Endothelial cell of umbilical vein (primary cell): ENCODE results near the gene ZNF112. TPM values are rescaled to one million over a fixed set of nuclear protein-coding genes. Genes with fewer than 3 reads are reported as not detected.

Experiments used
- BruUV-seq: library from RNA; stranded (reverse); fragments of 400-500 nt; replicated peaks from 2 replicates; lab custom pipeline; 2021; lab: Mats Ljungman, UMichigan
- CTCF ChIA-PET: fragments of 300-600, 350-600 bp; sonication (Branson Sonifier 250); formaldehyde crosslinking; loops from one replicate; lab custom pipeline; 2021; ENCODE audit warnings: antibody characterized with exemption, inconsistent platforms; lab: Charles Lee
- POLR2A ChIA-PET: fragments of 300-600, 350-600 bp; sonication (Branson Sonifier 250); formaldehyde crosslinking; loops from one replicate; lab custom pipeline; 2021; ENCODE audit warnings: antibody characterized with exemption, inconsistent platforms; lab: Charles Lee
- DNase-seq: peaks from one replicate; pipeline ENCODE4 v3.0.0-alpha.2; 2011; ENCODE audit warnings: low read depth, low spot score
- FAIRE-seq: peaks from 2 replicates; lab custom pipeline; 2011; peaks lifted over from hg19 to GRCh38; lab: Jason Lieb, UNC
- H2AFZ ChIP-seq: 2 replicates; pipeline ENCODE4 v1.6.0; 2012; ENCODE audit warnings: low read depth, low read length, control low read depth, inconsistent platforms
- H3K27ac ChIP-seq: 2 replicates; pipeline ENCODE4 v1.5.1; 2011; ENCODE audit warnings: low read depth, mild to moderate bottlenecking, control low read depth, low read length, moderate library complexity; ENCODE audit not compliant: insufficient read depth
- H3K27me3 ChIP-seq, 2 experiments: 2 replicates each; pipeline versions ENCODE4 v1.6.0 to v1.6.1; 2011; ENCODE audit warnings: low read length in 2 of 2, mixed read lengths in 1 of 2; ENCODE audit not compliant: control insufficient read depth in 2 of 2, insufficient read depth in 2 of 2
- H3K36me3 ChIP-seq, 2 experiments: 2 replicates in 1 of 2; 3 replicates in 1 of 2; pipeline ENCODE4 v1.5.1; 2011; ENCODE audit warnings: low read length in 2 of 2, mild to moderate bottlenecking in 1 of 2, moderate library complexity in 1 of 2; ENCODE audit not compliant: control insufficient read depth in 2 of 2, insufficient read depth in 2 of 2; ENCODE audit errors: extremely low read depth in 1 of 2
- H3K4me1 ChIP-seq: 3 replicates; pipeline ENCODE4 v1.5.1; 2011; ENCODE audit warnings: mild to moderate bottlenecking, low read length; ENCODE audit not compliant: control insufficient read depth, insufficient read depth; ENCODE audit errors: extremely low read depth
- H3K4me2 ChIP-seq: 2 replicates; pipeline ENCODE4 v1.6.1; 2011; ENCODE audit warnings: low read length, control low read depth, mixed read lengths; ENCODE audit not compliant: insufficient read depth
- H3K4me3 ChIP-seq, 3 experiments: fragments of 200-600 bp in 1 of 3; sonication (generic), shearing (Covaris generic) in 1 of 3; replicated peaks in 1 of 3; 2 replicates each; pipeline ENCODE4 v1.5.1; 2011 to 2016; ENCODE audit warnings: control low read depth in 3 of 3, low read length in 3 of 3, mild to moderate bottlenecking in 2 of 3, inconsistent platforms in 1 of 3, low read depth in 1 of 3, moderate library complexity in 1 of 3; ENCODE audit not compliant: insufficient read depth in 1 of 3
- H3K79me2 ChIP-seq: 2 replicates; pipeline ENCODE4 v1.6.0; 2012; ENCODE audit warnings: low read length, inconsistent platforms; ENCODE audit not compliant: control insufficient read depth, insufficient read depth
- H3K9ac ChIP-seq: replicated peaks from 2 replicates; pipeline ENCODE3; 2011; ENCODE audit warnings: low read length, control low read depth; ENCODE audit not compliant: insufficient read depth; ENCODE audit errors: extremely low read depth
- H3K9me1 ChIP-seq: replicated peaks from 3 replicates; pipeline ENCODE4 v1.6.0; 2011; ENCODE audit warnings: mild to moderate bottlenecking, low read length; ENCODE audit not compliant: control insufficient read depth, insufficient read depth; ENCODE audit errors: extremely low read depth
- H3K9me3 ChIP-seq: replicated peaks from 2 replicates; pipeline ENCODE4 v1.5.1; 2012; ENCODE audit warnings: low read length, inconsistent platforms; ENCODE audit not compliant: control insufficient read depth, insufficient read depth
- H4K20me1 ChIP-seq: replicated peaks from 2 replicates; pipeline ENCODE3; 2011; ENCODE audit warnings: mild to moderate bottlenecking, low read length; ENCODE audit not compliant: control insufficient read depth, insufficient read depth; ENCODE audit errors: extremely low read depth
- CTCF ChIP-seq, 2 donors: IDR thresholded peaks; 1 replicate in 1 of 2; 2 replicates in 1 of 2; pipeline ENCODE4 v1.5.1; 2011; ENCODE audit warnings: low read length in 2 of 2, mild to moderate bottlenecking in 2 of 2, moderate library complexity in 2 of 2, control low read depth in 1 of 2, inconsistent platforms in 1 of 2, low read depth in 1 of 2; ENCODE audit not compliant: insufficient read depth in 1 of 2; ENCODE audit errors: extremely low read depth in 1 of 2
- EZH2 ChIP-seq: IDR thresholded peaks from 2 replicates; pipeline ENCODE4 v1.6.1; 2012; ENCODE audit warnings: borderline replicate concordance, low read depth, mild to moderate bottlenecking, moderate library complexity, low read length, inconsistent platforms; ENCODE audit not compliant: severe bottlenecking
- FOS ChIP-seq: IDR thresholded peaks from 2 replicates; pipeline ENCODE4 v1.6.1; 2011; ENCODE audit warnings: mild to moderate bottlenecking, low read length, moderate library complexity, borderline replicate concordance; ENCODE audit not compliant: insufficient read depth
- GATA2 ChIP-seq: IDR thresholded peaks from 2 replicates; pipeline ENCODE4 v1.7.0; 2011; ENCODE audit warnings: low read depth, mild to moderate bottlenecking, moderate library complexity, mixed read lengths, low read length; ENCODE audit not compliant: insufficient read length, insufficient read depth
- JUN ChIP-seq: IDR thresholded peaks from 2 replicates; pipeline ENCODE4 v1.6.1; 2011; ENCODE audit warnings: borderline replicate concordance, low read depth; ENCODE audit not compliant: insufficient read length, insufficient read depth
- MAX ChIP-seq: IDR thresholded peaks from 2 replicates; pipeline ENCODE4 v1.6.1; 2011; ENCODE audit not compliant: insufficient read depth, insufficient read length
- MYC ChIP-seq: IDR thresholded peaks from one replicate; pipeline ENCODE4 v1.6.1; 2011; ENCODE audit warnings: mild to moderate bottlenecking, low read depth, low read length
- POLR2A ChIP-seq: IDR thresholded peaks from 2 replicates; pipeline ENCODE4 v1.6.1; 2012; ENCODE audit warnings: low read depth, mild to moderate bottlenecking, control low read depth, low read length
- POLR2AphosphoS5 ChIP-seq: IDR thresholded peaks from 2 replicates; pipeline ENCODE4 v1.6.1; 2012; ENCODE audit warnings: low read depth, mild to moderate bottlenecking, control low read depth, low read length, moderate library complexity; ENCODE audit not compliant: insufficient read depth
- dilution Hi-C: fragments of 300-500 bp; cut with MboI; formaldehyde crosslinking; loops from one replicate; pipeline ENCODE4 v1.15.0; 2019; ENCODE audit warnings: low sequenced_read_pairs; ENCODE audit not compliant: extremely low pct_ligation_motif_present
- intact Hi-C: fragments of 100-400 bp; cut with micrococcal nuclease; formaldehyde crosslinking; loops from one replicate; pipeline ENCODE4 v1.10.0; 2022
- polyA plus RNA-seq, 4 experiments: library from polyadenylated mRNA; depleted of rRNA in 3 of 4; stranded (reverse) in 3 of 4; unstranded in 1 of 4; fragments of >200 nt; gene quantifications; 2 replicates each; pipeline versions ENCODE4 v1.2.1 to v1.2.3, GENCODE V29; 2011 to 2012; ENCODE audit warnings: missing spikeins in 1 of 4
- total RNA-seq: library from RNA; stranded (reverse); gene quantifications from 2 replicates; pipeline ENCODE4 v1.2.3, GENCODE V29; 2021

ZNF112 gene
- total and polyA plus RNA-seq, 2 donors (not counting 3 experiments of a cell fraction or from before 2014, with no cell fraction given), result 2.0 to 4.6 TPM

DNA sequence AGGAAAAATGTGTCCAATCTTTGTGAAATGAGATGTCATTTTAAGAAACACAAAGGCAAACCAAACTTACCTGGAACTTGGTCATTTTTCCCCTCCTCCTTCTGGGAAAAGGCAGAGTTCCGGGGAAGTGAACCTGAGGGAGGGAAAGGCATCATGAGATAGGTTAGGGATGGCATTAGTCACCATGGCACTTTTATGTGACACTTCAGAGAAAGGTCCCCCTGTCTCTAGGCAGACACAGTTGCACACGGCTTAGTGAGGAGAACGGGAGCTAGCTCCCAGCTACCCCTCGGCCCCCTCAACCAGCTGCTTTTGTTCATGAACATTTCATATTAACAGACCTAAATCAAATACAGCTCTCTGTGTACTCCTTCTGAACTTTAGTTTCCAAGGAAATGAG is 53.2 kb downstream of the ZNF112 start:
- ChIA-PET POLR2A (no interaction called here), CTCF (no interaction called here)
- H2AFZ ChIP-seq, result no peak overlapping the region
- FAIRE-seq, result no peak
- no peaks in the 10 kb centered on the region for H3K79me2 ChIP-seq
- no peaks in the 10 kb centered on the region for H4K20me1 ChIP-seq
- no peaks in the 10 kb centered on the region for H3K9me3 ChIP-seq
- intact Hi-C loops (loop anchor here (10.0 kb wide), 2 partner anchors 139 to 299 kb away; partner anchors contain the start of genes ZNF226 and ZNF230), dilution Hi-C loops (no loop called here)
- no peak overlapping the region for H3K9ac ChIP-seq
- H3K4me3 ChIP-seq, result no peak overlapping the region
- BruUV-seq, result no TSS peak
- H3K27ac ChIP-seq, result no peak overlapping the region
- H3K4me1 ChIP-seq, result peaks cover 5% of the 10 kb centered on the region
- no peak overlapping the region for H3K4me2 ChIP-seq
- TF ChIP-seq FOS, result no peak
- no peak for TF ChIP-seq CTCF (IDR thresholded peaks at IDR 0.05; ENCODE audit: extremely low read depth in 1 of 2, insufficient read depth in 1 of 2, low read depth in 1 of 2, low read length in 2 of 2)
- DNase-seq, result no peak
- peaks cover 3% of the 10 kb centered on the region in 2 experiments for H3K36me3 ChIP-seq
- no peaks in the 10 kb centered on the region for H3K27me3 ChIP-seq
- no peaks in the 10 kb centered on the region for H3K9me1 ChIP-seq

DNA sequence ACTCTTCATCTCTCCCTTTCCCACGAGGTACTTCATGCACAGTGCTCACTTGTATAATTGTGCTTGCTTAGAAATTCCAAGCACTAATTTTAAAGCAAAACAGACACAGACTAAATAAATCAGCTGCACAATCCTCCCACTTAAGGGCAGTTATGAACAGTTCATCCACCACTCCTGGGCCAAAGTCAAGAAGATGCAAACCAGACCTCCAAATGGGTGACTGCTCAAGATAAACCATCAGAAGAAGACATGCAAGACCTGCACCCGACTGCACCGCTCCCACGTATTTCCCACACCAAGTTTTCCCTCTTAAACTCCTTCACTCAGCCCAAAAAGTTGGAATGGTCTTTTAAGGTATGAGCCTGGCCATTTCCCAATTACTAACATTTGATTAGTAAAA is 71.5 kb downstream of the ZNF112 start:
- H3K79me2 ChIP-seq, result no peaks in the 10 kb centered on the region
- DNase-seq, result no peak
- H2AFZ ChIP-seq, result no peak overlapping the region
- no peak overlapping the region for H3K27ac ChIP-seq
- TF ChIP-seq MYC, result no peak
- TF ChIP-seq POLR2A, result no peak
- no peak for TF ChIP-seq POLR2AphosphoS5
- TF ChIP-seq MAX, result no peak
- no peak for TF ChIP-seq JUN
- no peak for TF ChIP-seq GATA2
- no peak for TF ChIP-seq FOS
- no peak for TF ChIP-seq EZH2
- TF ChIP-seq CTCF (IDR thresholded peaks at IDR 0.05; ENCODE audit: extremely low read depth in 1 of 2, insufficient read depth in 1 of 2, low read depth in 1 of 2, low read length in 2 of 2), result no peak
- no peaks in the 10 kb centered on the region for H3K27me3 ChIP-seq
- no peaks in the 10 kb centered on the region for H3K4me1 ChIP-seq
- no peak overlapping the region for H3K4me3 ChIP-seq
- dilution Hi-C loops (no loop called here), intact Hi-C loops (no loop called here)
- no peak overlapping the region for H3K9ac ChIP-seq
- H3K4me2 ChIP-seq, result no peak overlapping the region
- ChIA-PET POLR2A (no interaction called here), CTCF (no interaction called here)
- peaks cover 2% of the 10 kb centered on the region for H3K9me3 ChIP-seq
- no peaks in the 10 kb centered on the region for H3K9me1 ChIP-seq
- peaks cover 0 to 10% of the 10 kb centered on the region in 2 experiments for H3K36me3 ChIP-seq
- no peak for FAIRE-seq
- H4K20me1 ChIP-seq, result no peaks in the 10 kb centered on the region
- no TSS peak for BruUV-seq
